ENCODE results near the gene ANAPC5. TPM values are rescaled to one million over a fixed set of nuclear protein-coding genes. Genes with fewer than 3 reads are reported as not detected.

The ANAPC5 gene
- total RNA-seq, 3 donors from 2014 or later (not counting 1 experiment from before 2014, with no cell fraction given): 134 to 171 (median 163) TPM

GRCh38 chr12:121264951-121265515 lies 87.2 kb downstream of the ANAPC5 start:
- Histone ChIP-seq H3K4me1 (ENCODE audit: control insufficient read depth, insufficient read depth, low read length) (no peaks in the 10 kb centered on the region), H3K4me3 (ENCODE audit: low read length) (no peak overlapping the region), H3K36me3 (ENCODE audit: control insufficient read depth, insufficient read depth, low read length) (peaks cover 28% of the 10 kb centered on the region), H3K9me3 (ENCODE audit: control insufficient read depth, insufficient read depth, low read length) (no peaks in the 10 kb centered on the region), H3K27me3 (ENCODE audit: control insufficient read depth, insufficient read depth, low read length) (no peaks in the 10 kb centered on the region), H3K27ac (ENCODE audit: low read length) (no peak overlapping the region)
- no peak for ATAC-seq
- no peaks in the 10 kb centered on the region for H3K9me3 Mint-ChIP-seq
- DNase-seq: no peak
- no peak overlapping the region for H3K4me3 Mint-ChIP-seq
- no peak overlapping the region for H3K27ac Mint-ChIP-seq
- TF ChIP-seq, protein P1, sequence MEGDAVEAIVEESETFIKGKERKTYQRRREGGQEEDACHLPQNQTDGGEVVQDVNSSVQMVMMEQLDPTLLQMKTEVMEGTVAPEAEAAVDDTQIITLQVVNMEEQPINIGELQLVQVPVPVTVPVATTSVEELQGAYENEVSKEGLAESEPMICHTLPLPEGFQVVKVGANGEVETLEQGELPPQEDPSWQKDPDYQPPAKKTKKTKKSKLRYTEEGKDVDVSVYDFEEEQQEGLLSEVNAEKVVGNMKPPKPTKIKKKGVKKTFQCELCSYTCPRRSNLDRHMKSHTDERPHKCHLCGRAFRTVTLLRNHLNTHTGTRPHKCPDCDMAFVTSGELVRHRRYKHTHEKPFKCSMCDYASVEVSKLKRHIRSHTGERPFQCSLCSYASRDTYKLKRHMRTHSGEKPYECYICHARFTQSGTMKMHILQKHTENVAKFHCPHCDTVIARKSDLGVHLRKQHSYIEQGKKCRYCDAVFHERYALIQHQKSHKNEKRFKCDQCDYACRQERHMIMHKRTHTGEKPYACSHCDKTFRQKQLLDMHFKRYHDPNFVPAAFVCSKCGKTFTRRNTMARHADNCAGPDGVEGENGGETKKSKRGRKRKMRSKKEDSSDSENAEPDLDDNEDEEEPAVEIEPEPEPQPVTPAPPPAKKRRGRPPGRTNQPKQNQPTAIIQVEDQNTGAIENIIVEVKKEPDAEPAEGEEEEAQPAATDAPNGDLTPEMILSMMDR (IDR thresholded peaks at IDR 0.05): no peak
- WGBS (ENCODE audit: insufficient coverage): 94% methylated on average over 7 of the region's 10 CpGs
- H3K36me3 Mint-ChIP-seq: no peaks in the 10 kb centered on the region
- no peaks in the 10 kb centered on the region for H3K27me3 Mint-ChIP-seq (ENCODE audit: low read depth in 2 of 2)
- H3K4me1 Mint-ChIP-seq: no peaks in the 10 kb centered on the region
- intact Hi-C loops (cut with micrococcal nuclease): no loop called here

- intact Hi-C loops (cut with micrococcal nuclease): no loop called here
- TF ChIP-seq, protein P1 (IDR thresholded peaks at IDR 0.05): no peak
- Mint-ChIP-seq H3K36me3 (peaks cover 5% of the 10 kb centered on the region), H3K4me3 (no peak overlapping the region), H3K27me3 (ENCODE audit: low read depth in 2 of 2) (no peaks in the 10 kb centered on the region), H3K4me1 (no peaks in the 10 kb centered on the region), H3K9me3 (no peaks in the 10 kb centered on the region), H3K27ac (no peak overlapping the region)
- no peak for ATAC-seq
- Histone ChIP-seq H3K27ac (ENCODE audit: low read length) (no peak overlapping the region), H3K4me1 (ENCODE audit: control insufficient read depth, insufficient read depth, low read length) (no peaks in the 10 kb centered on the region), H3K9me3 (ENCODE audit: control insufficient read depth, insufficient read depth, low read length) (no peaks in the 10 kb centered on the region), H3K27me3 (ENCODE audit: control insufficient read depth, insufficient read depth, low read length) (no peaks in the 10 kb centered on the region), H3K4me3 (ENCODE audit: low read length) (no peak overlapping the region), H3K36me3 (ENCODE audit: control insufficient read depth, insufficient read depth, low read length) (peaks cover 33% of the 10 kb centered on the region)
- DNase-seq: no peak
- WGBS (ENCODE audit: insufficient coverage): 96% methylated on average over 8 of the region's 8 CpGs
These were observed 88.1 kb downstream of the ANAPC5 start for GRCh38 chr12:121264135-121264534.

GRCh38 chr12:121263206-121263935 lies 88.8 kb downstream of the ANAPC5 start:
- Mint-ChIP-seq H3K4me1 (no peaks in the 10 kb centered on the region), H3K27ac (no peak overlapping the region), H3K27me3 (ENCODE audit: low read depth in 2 of 2) (no peaks in the 10 kb centered on the region), H3K4me3 (no peak overlapping the region), H3K36me3 (peaks cover 5% of the 10 kb centered on the region), H3K9me3 (no peaks in the 10 kb centered on the region)
- no peak for ATAC-seq
- Histone ChIP-seq H3K4me1 (ENCODE audit: control insufficient read depth, insufficient read depth, low read length) (no peaks in the 10 kb centered on the region), H3K36me3 (ENCODE audit: control insufficient read depth, insufficient read depth, low read length) (peaks cover 29% of the 10 kb centered on the region), H3K27me3 (ENCODE audit: control insufficient read depth, insufficient read depth, low read length) (no peaks in the 10 kb centered on the region), H3K9me3 (ENCODE audit: control insufficient read depth, insufficient read depth, low read length) (no peaks in the 10 kb centered on the region), H3K27ac (ENCODE audit: low read length) (no peak overlapping the region), H3K4me3 (ENCODE audit: low read length) (no peak overlapping the region)
- intact Hi-C loops (cut with micrococcal nuclease): no loop called here
- TF ChIP-seq, protein P1 (IDR thresholded peaks at IDR 0.05): no peak
- 94% methylated on average over 9 of the region's 10 CpGs for WGBS (ENCODE audit: insufficient coverage)
- DNase-seq: no peak

Data from natural killer cell (primary cell).